ENCODE results near the gene TPM2.
"Not testable (repeated sequence)": the region's sequence is repeated elsewhere in the genome, so short reads cannot be mapped to it uniquely, and the experiment has no call there.

The TPM2 gene

GRCh38 chr9:35638751-35639150 is 51.0 kb downstream of the TPM2 start:
- H3K27ac ChIP-seq; DNase-seq (ENCODE audit: low read depth, low spot score): not testable (repeated sequence)

GRCh38 chr9:35637427-35637955 is 52.2 kb downstream of the TPM2 start:
- not testable (repeated sequence) for H3K27ac ChIP-seq; DNase-seq (ENCODE audit: low read depth, low spot score)

DNA sequence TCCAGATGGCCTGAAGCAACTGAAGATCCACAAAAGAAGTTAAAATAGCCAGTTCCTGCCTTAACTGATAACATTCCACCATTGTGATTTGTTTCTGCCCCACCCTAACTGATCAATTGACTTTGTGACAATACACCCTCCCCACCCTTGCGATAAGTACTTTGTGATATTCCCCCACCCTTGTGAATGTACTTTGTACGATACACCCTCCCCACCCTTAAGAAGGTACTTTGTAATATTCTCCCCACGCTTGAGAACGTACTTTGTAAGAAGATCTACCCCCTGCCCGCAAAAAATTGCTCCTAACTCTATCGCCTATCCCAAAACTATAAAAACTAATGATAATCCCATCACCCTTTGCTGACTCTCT is 52.9 kb downstream of the TPM2 start:
- H3K27ac ChIP-seq; DNase-seq (ENCODE audit: low read depth, low spot score): not testable (repeated sequence)

- no peak for DNase-seq (ENCODE audit: low read depth, low spot score)
- H3K27ac ChIP-seq, result no peak overlapping the region
Measured at GRCh38 chr9:35636135-35636876, 53.4 kb downstream of the TPM2 start.

DNA sequence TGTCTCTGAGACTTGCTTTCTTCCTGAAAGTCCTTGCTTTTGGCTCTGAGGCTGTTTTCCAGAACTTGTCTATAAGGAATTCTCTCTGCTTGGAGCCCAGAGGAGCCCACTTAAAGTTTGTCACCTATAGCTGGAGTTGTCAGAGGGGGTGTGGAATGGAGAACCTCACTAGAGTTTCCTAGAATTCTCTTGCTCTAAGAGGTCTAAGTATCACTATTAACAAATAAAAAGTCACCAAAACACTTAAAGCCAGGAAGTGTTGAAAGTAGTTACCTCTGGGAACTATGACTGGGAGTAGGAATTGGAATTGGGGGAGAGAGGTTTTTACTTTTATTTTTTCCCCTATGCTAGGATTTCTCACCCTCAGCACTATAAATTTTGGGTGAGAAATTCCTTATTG is 54.0 kb downstream of the TPM2 start:
- DNase-seq (ENCODE audit: low read depth, low spot score), result no peak
- H3K27ac ChIP-seq, result no peak overlapping the region

All from epithelial cell of prostate (primary cell).